ENCODE data around the gene PRKG1.
"Not testable (repeated sequence)": the region's sequence is repeated elsewhere in the genome, so short reads cannot be mapped to it uniquely, and the experiment has no call there.

Gene PRKG1

GRCh38 chr10:52233351-52233991 is 1159.2 kb downstream of the PRKG1 start:
- not testable (repeated sequence) for H3K4me3 ChIP-seq (ENCODE audit: low read depth in 1 of 5, low read length in 5 of 5); H3K27ac ChIP-seq (ENCODE audit: low read depth, low read length); H3K9ac ChIP-seq (ENCODE audit: low read length in 5 of 5)

DNA sequence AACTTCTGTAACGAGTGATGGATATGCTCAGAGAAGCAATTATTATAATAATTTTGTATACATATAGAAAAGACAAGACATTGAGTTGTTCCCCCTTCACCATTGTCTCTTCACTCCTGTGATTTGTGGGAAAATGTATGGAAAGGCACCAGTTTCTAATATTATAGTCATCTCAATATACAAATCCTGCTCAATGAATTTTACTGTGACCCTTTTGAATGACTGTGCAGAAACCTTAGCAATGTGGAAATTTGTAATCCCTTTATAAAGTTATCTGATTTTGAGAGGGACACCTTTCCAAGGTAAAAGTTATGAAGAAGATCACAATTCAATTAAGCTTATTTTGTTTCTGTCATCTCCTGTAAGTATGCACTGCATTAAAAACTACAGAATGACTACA is 1165.5 kb downstream of the PRKG1 start:
- H3K9ac ChIP-seq (ENCODE audit: low read length in 5 of 5), result no peak overlapping the region
- no peaks in the 10 kb centered on the region for H3K4me1 ChIP-seq (ENCODE audit: control insufficient read depth in 5 of 5, insufficient read depth in 5 of 5, low read length in 5 of 5)
- H3K9me3 ChIP-seq (ENCODE audit: control insufficient read depth in 5 of 5, low read length in 5 of 5), result no peaks in the 10 kb centered on the region
- no peaks in the 10 kb centered on the region for H3K36me3 ChIP-seq (ENCODE audit: control insufficient read depth in 5 of 5, insufficient read depth in 5 of 5, low read length in 5 of 5)
- no peak overlapping the region for H3K27ac ChIP-seq (ENCODE audit: low read depth, low read length)
- H3K4me3 ChIP-seq (ENCODE audit: low read depth in 1 of 5, low read length in 5 of 5), result no peak overlapping the region
- no peaks in the 10 kb centered on the region for H3K27me3 ChIP-seq (ENCODE audit: control insufficient read depth in 5 of 5, insufficient read depth in 4 of 5, low read length in 5 of 5)

More at GRCh38 chr10:52233351-52233991, 1159.2 kb downstream of the PRKG1 start:
- not testable (repeated sequence) for H3K9me3 ChIP-seq (ENCODE audit: control insufficient read depth in 5 of 5, low read length in 5 of 5); H3K27me3 ChIP-seq (ENCODE audit: control insufficient read depth in 5 of 5, insufficient read depth in 4 of 5, low read length in 5 of 5); H3K4me1 ChIP-seq (ENCODE audit: control insufficient read depth in 5 of 5, insufficient read depth in 5 of 5, low read length in 5 of 5); H3K36me3 ChIP-seq (ENCODE audit: control insufficient read depth in 5 of 5, insufficient read depth in 5 of 5, low read length in 5 of 5)

DNA sequence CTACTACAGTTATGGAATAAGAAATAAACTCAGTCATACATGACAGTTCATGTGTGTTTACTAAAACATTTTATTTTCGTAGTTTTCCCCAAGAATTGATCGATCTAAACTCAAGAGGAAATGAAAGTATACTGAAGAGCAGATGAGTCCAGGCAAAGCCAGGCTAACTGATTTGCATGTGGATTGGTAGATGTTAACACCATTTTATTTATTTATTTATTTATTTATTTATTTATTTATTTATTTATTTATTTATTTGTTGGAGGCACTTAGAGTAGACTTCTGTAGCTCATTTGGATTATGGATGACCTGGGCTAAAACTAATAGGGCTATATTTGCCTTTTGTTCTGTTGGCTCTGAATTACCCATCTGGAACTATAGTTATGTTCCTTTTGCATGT is 1171.3 kb downstream of the PRKG1 start:
- no peak overlapping the region for H3K27ac ChIP-seq (ENCODE audit: low read depth, low read length)
- H3K4me3 ChIP-seq (ENCODE audit: low read depth in 1 of 5, low read length in 5 of 5), result no peak overlapping the region
- no peak overlapping the region for H3K9ac ChIP-seq (ENCODE audit: low read length in 5 of 5)
- H3K4me1 ChIP-seq (ENCODE audit: control insufficient read depth in 5 of 5, insufficient read depth in 5 of 5, low read length in 5 of 5), result no peaks in the 10 kb centered on the region
- H3K9me3 ChIP-seq (ENCODE audit: control insufficient read depth in 5 of 5, low read length in 5 of 5), result no peaks in the 10 kb centered on the region
- no peaks in the 10 kb centered on the region for H3K27me3 ChIP-seq (ENCODE audit: control insufficient read depth in 5 of 5, insufficient read depth in 4 of 5, low read length in 5 of 5)
- H3K36me3 ChIP-seq (ENCODE audit: control insufficient read depth in 5 of 5, insufficient read depth in 5 of 5, low read length in 5 of 5), result no peaks in the 10 kb centered on the region

GRCh38 chr10:52247929-52248328 is 1173.6 kb downstream of the PRKG1 start:
- not testable (repeated sequence) for H3K27ac ChIP-seq (ENCODE audit: low read depth, low read length); H3K4me1 ChIP-seq (ENCODE audit: control insufficient read depth in 5 of 5, insufficient read depth in 5 of 5, low read length in 5 of 5); H3K9ac ChIP-seq (ENCODE audit: low read length in 5 of 5); H3K9me3 ChIP-seq (ENCODE audit: control insufficient read depth in 5 of 5, low read length in 5 of 5); H3K27me3 ChIP-seq (ENCODE audit: control insufficient read depth in 5 of 5, insufficient read depth in 4 of 5, low read length in 5 of 5); H3K4me3 ChIP-seq (ENCODE audit: low read depth in 1 of 5, low read length in 5 of 5); H3K36me3 ChIP-seq (ENCODE audit: control insufficient read depth in 5 of 5, insufficient read depth in 5 of 5, low read length in 5 of 5)

DNA sequence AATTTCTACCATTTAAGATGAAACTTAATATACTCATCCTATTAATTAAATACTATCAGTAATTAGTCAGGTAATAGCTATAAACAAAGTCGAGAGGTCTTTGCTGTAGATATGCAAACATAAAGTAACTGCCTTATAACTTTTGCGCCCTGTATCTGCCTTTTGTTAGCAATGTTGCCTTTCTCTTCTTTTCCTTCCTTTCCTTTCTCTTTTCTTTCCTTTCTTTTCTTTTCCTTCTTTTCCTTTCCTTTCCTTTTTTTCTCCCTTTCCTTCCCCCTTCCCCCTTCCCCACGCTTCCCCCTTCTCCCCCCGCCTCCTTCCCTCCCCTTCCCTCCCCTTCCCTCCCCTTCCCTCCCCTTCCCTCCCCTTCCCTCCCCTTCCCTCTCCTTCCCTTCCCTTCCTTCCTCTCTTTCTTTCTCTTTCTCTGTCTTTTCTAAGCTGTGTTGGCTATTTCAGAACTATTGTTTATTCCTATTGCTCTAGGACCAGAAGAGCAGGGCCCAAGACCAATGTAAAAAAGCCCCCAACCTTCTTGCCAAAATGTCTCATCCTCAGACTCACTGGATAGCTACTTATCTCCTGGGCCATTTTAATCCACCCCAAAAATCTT is 1174.5 kb downstream of the PRKG1 start:
- Histone ChIP-seq H3K4me1 (ENCODE audit: control insufficient read depth in 5 of 5, insufficient read depth in 5 of 5, low read length in 5 of 5) (no peaks in the 10 kb centered on the region), H3K27me3 (ENCODE audit: control insufficient read depth in 5 of 5, insufficient read depth in 4 of 5, low read length in 5 of 5) (no peaks in the 10 kb centered on the region), H3K9me3 (ENCODE audit: control insufficient read depth in 5 of 5, low read length in 5 of 5) (no peaks in the 10 kb centered on the region), H3K27ac (ENCODE audit: low read depth, low read length) (no peak overlapping the region), H3K9ac (ENCODE audit: low read length in 5 of 5) (no peak overlapping the region), H3K4me3 (ENCODE audit: low read depth in 1 of 5, low read length in 5 of 5) (no peak overlapping the region), H3K36me3 (ENCODE audit: control insufficient read depth in 5 of 5, insufficient read depth in 5 of 5, low read length in 5 of 5) (no peaks in the 10 kb centered on the region)

- Histone ChIP-seq H3K27ac (ENCODE audit: low read depth, low read length) (no peak overlapping the region), H3K9ac (ENCODE audit: low read length in 5 of 5) (no peak overlapping the region), H3K4me3 (ENCODE audit: low read depth in 1 of 5, low read length in 5 of 5) (no peak overlapping the region), H3K36me3 (ENCODE audit: control insufficient read depth in 5 of 5, insufficient read depth in 5 of 5, low read length in 5 of 5) (no peaks in the 10 kb centered on the region), H3K9me3 (ENCODE audit: control insufficient read depth in 5 of 5, low read length in 5 of 5) (no peaks in the 10 kb centered on the region), H3K4me1 (ENCODE audit: control insufficient read depth in 5 of 5, insufficient read depth in 5 of 5, low read length in 5 of 5) (no peaks in the 10 kb centered on the region), H3K27me3 (ENCODE audit: control insufficient read depth in 5 of 5, insufficient read depth in 4 of 5, low read length in 5 of 5) (no peaks in the 10 kb centered on the region)
Measured at GRCh38 chr10:52249850-52250395, 1175.6 kb downstream of the PRKG1 start.

GRCh38 chr10:52250510-52250909 is 1176.2 kb downstream of the PRKG1 start:
- no peak overlapping the region for H3K4me3 ChIP-seq (ENCODE audit: low read depth in 1 of 5, low read length in 5 of 5)
- no peaks in the 10 kb centered on the region for H3K4me1 ChIP-seq (ENCODE audit: control insufficient read depth in 5 of 5, insufficient read depth in 5 of 5, low read length in 5 of 5)
- H3K9ac ChIP-seq (ENCODE audit: low read length in 5 of 5), result no peak overlapping the region
- H3K27me3 ChIP-seq (ENCODE audit: control insufficient read depth in 5 of 5, insufficient read depth in 4 of 5, low read length in 5 of 5), result no peaks in the 10 kb centered on the region
- no peak overlapping the region for H3K27ac ChIP-seq (ENCODE audit: low read depth, low read length)
- H3K9me3 ChIP-seq (ENCODE audit: control insufficient read depth in 5 of 5, low read length in 5 of 5), result no peaks in the 10 kb centered on the region
- no peaks in the 10 kb centered on the region for H3K36me3 ChIP-seq (ENCODE audit: control insufficient read depth in 5 of 5, insufficient read depth in 5 of 5, low read length in 5 of 5)

DNA sequence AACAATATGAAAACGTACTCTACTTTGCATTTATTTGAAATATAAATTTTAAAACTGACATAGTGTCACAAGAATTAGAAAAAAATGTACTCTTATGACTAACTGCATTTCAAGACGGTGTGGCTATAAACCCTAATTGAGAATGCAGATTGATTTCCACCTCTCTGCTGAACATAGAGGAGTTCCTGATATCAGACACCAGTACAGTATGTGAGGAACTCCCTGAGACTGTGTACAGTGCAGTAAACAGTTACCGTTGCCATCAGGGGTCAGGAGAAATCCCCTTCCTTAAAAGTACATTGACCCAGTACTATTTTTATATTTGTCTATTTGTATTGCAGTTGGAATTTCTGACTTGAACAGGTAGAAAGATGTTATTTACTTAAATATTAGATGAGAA is 1178.0 kb downstream of the PRKG1 start:
- Histone ChIP-seq H3K9me3 (ENCODE audit: control insufficient read depth in 5 of 5, low read length in 5 of 5) (no peaks in the 10 kb centered on the region), H3K27ac (ENCODE audit: low read depth, low read length) (no peak overlapping the region), H3K27me3 (ENCODE audit: control insufficient read depth in 5 of 5, insufficient read depth in 4 of 5, low read length in 5 of 5) (no peaks in the 10 kb centered on the region), H3K4me1 (ENCODE audit: control insufficient read depth in 5 of 5, insufficient read depth in 5 of 5, low read length in 5 of 5) (no peaks in the 10 kb centered on the region), H3K36me3 (ENCODE audit: control insufficient read depth in 5 of 5, insufficient read depth in 5 of 5, low read length in 5 of 5) (no peaks in the 10 kb centered on the region), H3K9ac (ENCODE audit: low read length in 5 of 5) (no peak overlapping the region), H3K4me3 (ENCODE audit: low read depth in 1 of 5, low read length in 5 of 5) (no peak overlapping the region)

GRCh38 chr10:52256832-52257691 is 1182.8 kb downstream of the PRKG1 start:
- Histone ChIP-seq H3K27ac (ENCODE audit: low read depth, low read length) (no peak overlapping the region), H3K27me3 (ENCODE audit: control insufficient read depth in 5 of 5, insufficient read depth in 4 of 5, low read length in 5 of 5) (no peaks in the 10 kb centered on the region), H3K9me3 (ENCODE audit: control insufficient read depth in 5 of 5, low read length in 5 of 5) (no peaks in the 10 kb centered on the region), H3K4me3 (ENCODE audit: low read depth in 1 of 5, low read length in 5 of 5) (no peak overlapping the region), H3K4me1 (ENCODE audit: control insufficient read depth in 5 of 5, insufficient read depth in 5 of 5, low read length in 5 of 5) (no peaks in the 10 kb centered on the region), H3K36me3 (ENCODE audit: control insufficient read depth in 5 of 5, insufficient read depth in 5 of 5, low read length in 5 of 5) (no peaks in the 10 kb centered on the region), H3K9ac (ENCODE audit: low read length in 5 of 5) (no peak overlapping the region)

- Histone ChIP-seq H3K36me3 (ENCODE audit: control insufficient read depth in 5 of 5, insufficient read depth in 5 of 5, low read length in 5 of 5) (no peaks in the 10 kb centered on the region), H3K4me1 (ENCODE audit: control insufficient read depth in 5 of 5, insufficient read depth in 5 of 5, low read length in 5 of 5) (no peaks in the 10 kb centered on the region), H3K9me3 (ENCODE audit: control insufficient read depth in 5 of 5, low read length in 5 of 5) (no peaks in the 10 kb centered on the region), H3K9ac (ENCODE audit: low read length in 5 of 5) (no peak overlapping the region), H3K27ac (ENCODE audit: low read depth, low read length) (no peak overlapping the region), H3K4me3 (ENCODE audit: low read depth in 1 of 5, low read length in 5 of 5) (no peak overlapping the region), H3K27me3 (ENCODE audit: control insufficient read depth in 5 of 5, insufficient read depth in 4 of 5, low read length in 5 of 5) (no peaks in the 10 kb centered on the region)
Measured at GRCh38 chr10:52257692-52258075, 1183.4 kb downstream of the PRKG1 start.

Data from subcutaneous abdominal adipose tissue (tissue), 5 donors.